Iris pigment epithelial cell (primary cell): ENCODE results near the gene C3orf62.
A peak's percentile ranks its signal among the peaks of the same experiment; 100 is the strongest.

Experiments used
- DNase-seq: peaks from one replicate; pipeline ENCODE4 v3.0.0-alpha.2; 2011; ENCODE audit warnings: low read depth

The C3orf62 gene

GRCh38 chr3:49276475-49277382, at the start of gene C3orf62:
TSS of gene C3orf62 (minus strand) at chr3:49277232. CDS start at chr3:49276872, 360 bp downstream.
- DNase-seq, result peak; percentile 88

- DNase-seq, result no peak
These were observed 47.7 kb upstream of the C3orf62 start for GRCh38 chr3:49324768-49325167.

DNA sequence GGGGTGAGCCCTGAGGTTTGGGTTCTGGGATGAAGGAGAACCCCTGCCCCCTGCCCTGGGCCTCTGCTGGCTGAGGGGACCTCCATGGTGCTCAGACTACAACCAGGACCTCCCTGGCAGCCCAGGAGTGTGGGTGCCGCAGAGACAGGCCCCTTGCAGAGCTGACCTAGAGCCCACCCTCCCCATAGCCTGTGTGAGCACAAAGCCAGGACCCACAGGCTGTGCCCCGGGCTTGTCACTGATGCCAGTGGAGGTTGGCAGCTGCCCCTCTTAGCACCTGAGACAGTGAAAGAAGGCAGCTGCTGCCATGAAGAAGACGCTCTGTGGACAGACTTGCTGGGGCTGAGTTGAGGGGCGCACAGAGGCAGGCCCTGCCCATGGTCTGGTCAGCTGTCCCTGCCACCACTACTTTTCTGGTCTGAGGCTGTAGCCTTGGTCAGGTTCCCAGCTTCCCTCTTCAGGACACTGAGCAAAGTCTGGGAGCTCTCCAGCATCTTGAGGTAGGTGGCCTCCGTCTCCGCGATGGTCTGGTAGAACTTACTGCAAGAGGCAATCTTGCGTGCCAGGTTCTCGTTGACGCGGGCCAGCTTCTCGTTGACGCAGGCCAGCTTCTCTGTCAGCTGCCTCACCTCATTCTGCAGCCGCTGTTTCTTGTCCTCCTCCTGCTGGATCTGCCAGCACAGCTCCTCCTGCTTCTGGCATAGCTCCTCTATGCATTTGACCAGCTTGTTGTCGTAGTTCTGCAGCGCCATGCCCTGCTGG, 39.8 kb upstream of the C3orf62 start:
- no peak for DNase-seq

DNA sequence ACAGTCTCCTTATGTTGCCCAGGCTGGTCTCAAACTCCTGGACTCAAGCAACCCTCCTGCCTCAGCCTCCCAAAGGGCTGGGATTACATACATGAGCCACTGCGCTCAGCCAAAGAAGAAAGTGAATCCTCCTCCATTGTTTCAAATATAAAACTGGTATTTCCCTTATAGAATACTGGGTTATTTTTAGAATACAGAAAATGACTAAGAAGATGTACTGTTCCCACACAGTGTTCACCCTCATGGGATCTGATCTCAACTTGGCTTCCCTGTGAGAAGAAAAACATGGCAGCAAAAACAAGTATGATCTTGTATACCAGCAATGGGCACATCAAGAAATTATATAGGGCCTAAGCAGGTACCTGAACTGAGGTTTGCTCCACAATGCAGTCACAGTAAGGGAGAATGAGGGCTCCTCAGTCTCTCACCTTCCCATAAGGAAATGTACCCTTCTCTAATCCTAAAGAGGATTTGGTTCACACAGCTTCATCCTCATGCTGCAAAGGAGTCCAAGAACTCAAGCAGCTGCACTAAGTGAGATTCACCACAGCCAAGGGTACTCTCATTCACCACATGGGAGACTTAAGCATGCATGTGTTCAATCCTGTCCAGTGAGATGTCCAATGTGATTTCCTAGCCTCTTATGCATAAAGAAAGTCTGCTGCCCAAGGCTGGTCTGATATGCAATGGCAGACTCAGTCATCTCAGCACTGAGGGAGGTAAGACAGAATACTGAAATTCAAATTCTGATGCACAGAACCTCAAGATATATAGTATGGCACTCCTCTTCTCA, 37.1 kb upstream of the C3orf62 start:
- DNase-seq, result peak; percentile 50

- no peak for DNase-seq
These were observed 34.3 kb upstream of the C3orf62 start for GRCh38 chr3:49311283-49311682.

GRCh38 chr3:49310677-49311076, 33.6 kb upstream of the C3orf62 start:
- no peak for DNase-seq

GRCh38 chr3:49305608-49306007, 28.6 kb upstream of the C3orf62 start:
- DNase-seq, result no peak

- no peak for DNase-seq
These were observed 25.6 kb upstream of the C3orf62 start for GRCh38 chr3:49302613-49303012.

- no peak for DNase-seq
These were observed 23.6 kb upstream of the C3orf62 start for GRCh38 chr3:49300595-49300994.

DNA sequence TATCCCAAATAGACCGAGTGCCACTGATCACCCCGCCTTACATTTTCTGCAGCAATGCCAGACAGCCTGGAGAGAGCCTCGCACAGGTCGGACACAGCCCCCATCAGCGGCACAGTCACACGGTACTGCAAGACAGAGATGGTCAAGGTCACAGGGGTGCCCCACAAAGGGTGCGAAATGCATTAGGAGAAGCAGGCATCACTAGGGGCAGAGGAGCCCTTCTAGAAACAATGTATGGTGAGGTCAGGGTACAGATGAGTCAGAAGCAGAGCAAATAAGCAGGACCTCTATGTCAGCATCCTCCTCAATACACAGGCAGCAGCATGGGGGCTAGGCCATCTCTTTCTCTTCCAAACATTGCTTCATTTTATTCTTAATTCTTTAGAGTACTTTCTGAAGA, 21.5 kb upstream of the C3orf62 start:
- no peak for DNase-seq

GRCh38 chr3:49296781-49297411, 19.9 kb upstream of the C3orf62 start:
- DNase-seq, result peak; percentile 56

GRCh38 chr3:49295489-49296058, 18.5 kb upstream of the C3orf62 start:
- DNase-seq, result peak; percentile 26

DNA sequence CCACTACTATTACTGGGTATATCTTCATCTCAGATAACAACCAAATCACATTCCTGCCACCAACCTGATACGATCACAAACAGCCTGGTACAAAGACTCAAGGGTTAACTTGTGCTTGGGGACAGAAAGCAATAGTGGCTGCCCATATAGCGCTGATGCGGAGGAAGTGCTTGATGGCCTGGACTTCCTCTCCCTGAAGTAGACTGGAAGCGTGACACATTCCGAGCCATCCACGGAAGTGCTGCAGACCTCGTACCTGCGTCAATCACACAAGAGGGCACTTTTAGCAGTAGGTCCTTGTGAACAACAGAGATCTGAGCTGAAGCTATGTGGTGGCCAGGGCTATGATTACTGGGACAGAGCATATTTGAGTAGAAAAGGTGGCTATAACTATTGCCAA, 17.3 kb upstream of the C3orf62 start:
- DNase-seq, result no peak

DNA sequence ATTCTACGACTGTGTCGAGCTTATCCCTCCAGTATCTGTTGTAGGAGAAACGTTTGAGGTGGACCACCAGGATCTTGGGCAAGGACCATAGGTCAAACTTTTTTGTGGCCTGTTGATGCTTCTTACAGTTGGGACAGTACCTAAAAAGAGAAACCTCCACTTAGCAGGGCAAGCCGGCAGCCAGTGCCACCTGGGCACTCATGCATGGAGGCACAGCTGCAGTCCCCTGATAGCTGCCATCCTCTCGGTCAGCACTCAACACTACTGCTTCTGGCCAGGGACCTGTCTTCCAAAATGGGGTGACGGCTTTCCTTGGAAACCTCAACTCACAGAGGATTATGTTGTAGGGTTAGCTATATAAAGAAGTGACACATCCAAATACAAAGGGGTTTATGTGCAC, 7.0 kb upstream of the C3orf62 start:
- DNase-seq, result no peak

DNA sequence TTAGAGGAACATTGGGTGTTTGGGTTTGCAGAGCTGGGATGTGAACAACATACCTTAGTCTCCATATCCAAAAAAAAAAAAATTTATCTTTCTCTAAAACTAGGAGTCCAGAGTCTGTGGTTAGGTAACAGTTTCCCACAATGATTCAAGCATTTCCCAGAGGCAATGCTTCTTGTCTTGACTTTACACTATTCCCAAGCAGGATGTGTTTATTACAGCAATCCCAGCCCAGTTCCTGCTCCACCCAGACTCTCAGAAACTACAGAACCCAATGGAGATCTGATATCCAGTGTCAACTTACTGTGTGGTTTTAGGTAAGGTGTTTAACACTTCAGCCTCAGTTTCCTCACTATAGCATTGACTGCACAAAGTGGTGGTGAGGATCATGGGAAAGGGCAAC, 2.3 kb upstream of the C3orf62 start:
- DNase-seq, result peak; percentile 38

DNA sequence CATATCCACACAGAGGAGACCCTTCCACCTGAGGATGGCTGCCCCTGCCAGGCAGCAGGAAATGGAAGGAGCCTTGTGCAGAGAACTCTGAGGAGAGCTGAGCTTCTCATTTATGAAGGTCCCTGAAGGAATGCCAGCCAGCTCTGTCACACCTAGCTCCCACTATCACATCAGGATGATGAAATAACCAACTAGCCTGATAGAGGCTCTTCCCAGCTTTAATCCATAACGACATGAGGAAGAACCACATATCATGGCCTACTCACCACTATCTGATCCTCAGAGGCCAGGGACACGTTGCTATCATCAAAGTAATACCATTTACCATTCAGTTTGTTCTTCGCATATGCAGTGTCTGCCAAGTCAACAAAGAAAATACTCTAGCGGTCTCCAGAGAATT, 1.5 kb upstream of the C3orf62 start:
- DNase-seq, result peak; percentile 22

DNA sequence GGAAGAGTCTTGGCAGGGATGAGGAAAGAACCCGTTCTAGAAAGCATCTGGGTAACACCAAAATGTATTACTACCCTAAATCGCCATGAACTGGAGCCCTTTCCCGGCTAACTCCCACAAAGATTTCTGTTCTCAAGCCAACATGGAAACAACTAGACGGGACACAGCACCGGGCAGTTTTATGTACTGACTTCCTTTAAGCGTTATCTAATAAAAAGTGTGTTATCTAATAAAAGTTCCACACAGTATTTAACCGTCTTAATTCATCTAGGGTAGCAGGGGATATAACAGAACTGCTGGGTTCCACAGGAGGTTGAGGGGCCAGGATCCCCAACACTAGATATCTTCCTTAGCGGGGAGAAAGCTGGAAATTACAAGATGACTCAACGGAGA, 347 bp upstream of the C3orf62 start:
- peak; percentile 33 for DNase-seq

- DNase-seq, result peak; percentile 61
These were observed 3.1 kb downstream of the C3orf62 start for GRCh38 chr3:49273825-49274532.

DNA sequence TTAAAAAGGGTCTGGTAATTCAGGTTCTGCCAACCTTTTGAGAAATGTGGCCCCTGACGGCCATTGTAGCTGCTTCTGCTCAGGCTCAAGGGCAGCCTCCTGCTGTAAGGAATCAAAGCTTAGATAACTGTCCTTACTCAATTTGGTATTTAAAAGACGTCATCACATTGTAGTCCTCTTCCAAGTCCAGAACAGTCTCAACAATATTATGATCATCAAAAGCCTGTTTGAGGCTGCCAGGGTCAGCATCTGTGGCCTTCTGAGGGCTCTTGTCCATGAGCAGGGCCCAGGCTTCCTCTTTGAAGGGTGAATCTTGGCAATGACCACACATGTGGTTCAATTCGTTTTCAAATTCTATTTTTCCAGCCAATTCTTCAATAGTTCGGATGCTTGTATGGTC, 6.0 kb downstream of the C3orf62 start:
- no peak for DNase-seq

DNA sequence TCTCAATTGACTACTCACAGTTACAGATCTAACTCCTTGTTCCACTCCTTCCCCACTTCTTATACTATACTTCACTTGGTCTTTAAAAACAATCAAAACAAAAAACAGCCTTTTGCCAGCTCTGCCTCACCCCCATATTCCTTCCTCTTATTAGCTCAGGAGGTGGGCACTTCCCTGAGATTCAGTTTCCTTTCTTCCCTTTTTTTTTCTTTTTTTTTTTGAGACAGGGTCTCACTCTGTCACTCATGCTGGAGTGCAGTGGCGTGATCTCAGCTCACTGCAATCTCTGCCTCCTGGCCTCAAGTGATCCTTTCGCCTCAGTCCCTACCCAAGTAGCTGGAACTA, 6.9 kb downstream of the C3orf62 start:
- no peak for DNase-seq
